Osteoblast (primary cell): ENCODE data around the gene SPATA6L. TPM values are rescaled to one million over a fixed set of nuclear protein-coding genes. Genes with fewer than 3 reads are reported as not detected.
A peak's percentile ranks its signal among the peaks of the same experiment; 100 is the strongest.

Experiments
- DNase-seq: peaks from one replicate; pipeline ENCODE4 v3.0.0; 2011; ENCODE audit warnings: low spot score, mixed read lengths; ENCODE audit not compliant: insufficient read length; ENCODE audit errors: missing footprints
- H2AFZ ChIP-seq: 2 replicates; pipeline ENCODE4 v1.6.0; 2011; ENCODE audit warnings: mild to moderate bottlenecking, low read length
- H3K27ac ChIP-seq: 2 replicates; pipeline ENCODE4 v1.5.1; 2011; ENCODE audit warnings: mild to moderate bottlenecking, low read depth, low read length, moderate library complexity
- H3K27me3 ChIP-seq: 2 replicates; pipeline ENCODE4 v1.6.0; 2012; ENCODE audit warnings: mild to moderate bottlenecking, control low read depth, inconsistent platforms, low read length, moderate library complexity; ENCODE audit not compliant: insufficient read depth
- H3K36me3 ChIP-seq: 2 replicates; pipeline ENCODE4 v1.5.1; 2011; ENCODE audit warnings: mild to moderate bottlenecking, low read length, control low read depth, moderate library complexity; ENCODE audit not compliant: insufficient read depth
- H3K4me1 ChIP-seq: 2 replicates; pipeline ENCODE4 v1.5.1; 2011; ENCODE audit warnings: mild to moderate bottlenecking, low read length, control low read depth, moderate library complexity; ENCODE audit not compliant: insufficient read depth
- H3K4me2 ChIP-seq: 2 replicates; pipeline ENCODE4 v1.6.0; 2011; ENCODE audit warnings: mild to moderate bottlenecking, low read length; ENCODE audit not compliant: insufficient read depth
- H3K4me3 ChIP-seq: fragments of 200-600 bp; sonication (generic); 3 replicates; pipeline ENCODE4 v1.5.1; 2012; ENCODE audit warnings: mild to moderate bottlenecking, low read length, inconsistent platforms; ENCODE audit not compliant: insufficient read depth
- H3K79me2 ChIP-seq: 2 replicates; pipeline ENCODE4 v1.6.0; 2012; ENCODE audit warnings: mild to moderate bottlenecking, low read length, control low read depth, inconsistent platforms; ENCODE audit not compliant: insufficient read depth
- H3K9me3 ChIP-seq: 2 replicates; pipeline ENCODE4 v1.5.1; 2011; ENCODE audit warnings: low read depth, low read length, control low read depth
- H4K20me1 ChIP-seq: 2 replicates; pipeline ENCODE4 v1.6.0; 2012; ENCODE audit warnings: mild to moderate bottlenecking, low read length, control low read depth; ENCODE audit not compliant: insufficient read depth
- CTCF ChIP-seq: IDR thresholded peaks from 2 replicates; pipeline ENCODE4 v1.5.1; 2011; ENCODE audit warnings: mild to moderate bottlenecking, low read depth, low read length, moderate library complexity; ENCODE audit errors: extremely low read depth
- total RNA-seq: library from RNA; depleted of rRNA; stranded (reverse); fragments of >200 nt; gene quantifications from 2 replicates; pipeline ENCODE4 v1.2.3, GENCODE V29; 2012

Gene SPATA6L
- total RNA-seq, 1 donor, result 0.72 TPM

GRCh38 chr9:4690144-4690543 lies 23.9 kb upstream of the SPATA6L start:
- H3K36me3 ChIP-seq, result peaks cover 48% of the 10 kb centered on the region
- TF ChIP-seq CTCF, result no peak
- no peaks in the 10 kb centered on the region for H3K9me3 ChIP-seq
- no peak overlapping the region for H2AFZ ChIP-seq
- H3K4me1 ChIP-seq, result peaks cover 38% of the 10 kb centered on the region
- peaks cover 8% of the 10 kb centered on the region for H4K20me1 ChIP-seq
- H3K79me2 ChIP-seq, result peaks cover 51% of the 10 kb centered on the region
- no peak for DNase-seq
- no peaks in the 10 kb centered on the region for H3K27me3 ChIP-seq
- no peak overlapping the region for H3K4me3 ChIP-seq
- H3K4me2 ChIP-seq, result peak overlapping the region; percentile 41
- peak overlapping the region; percentile 62 for H3K27ac ChIP-seq

- Histone ChIP-seq H3K79me2 (peaks cover 51% of the 10 kb centered on the region), H3K27ac (peak overlapping the region; percentile 62)
These were observed 23.4 kb upstream of the SPATA6L start for GRCh38 chr9:4689687-4690104.

GRCh38 chr9:4689021-4689420 lies 22.7 kb upstream of the SPATA6L start:
- H3K9me3 ChIP-seq, result no peaks in the 10 kb centered on the region
- peaks cover 45% of the 10 kb centered on the region for H3K36me3 ChIP-seq
- H3K27ac ChIP-seq, result peak overlapping the region; percentile 62
- H3K79me2 ChIP-seq, result peaks cover 53% of the 10 kb centered on the region
- no peak for TF ChIP-seq CTCF
- no peak overlapping the region for H2AFZ ChIP-seq
- peaks cover 38% of the 10 kb centered on the region for H3K4me1 ChIP-seq
- H3K4me3 ChIP-seq, result no peak overlapping the region
- H3K27me3 ChIP-seq, result no peaks in the 10 kb centered on the region
- peaks cover 15% of the 10 kb centered on the region for H4K20me1 ChIP-seq
- H3K4me2 ChIP-seq, result no peak overlapping the region
- no peak for DNase-seq

More at GRCh38 chr9:4689687-4690104, 23.4 kb upstream of the SPATA6L start:
- Histone ChIP-seq H3K9me3 (no peaks in the 10 kb centered on the region), H2AFZ (no peak overlapping the region), H3K4me3 (no peak overlapping the region), H4K20me1 (peaks cover 11% of the 10 kb centered on the region), H3K4me2 (peak overlapping the region; percentile 41), H3K27me3 (no peaks in the 10 kb centered on the region), H3K36me3 (peaks cover 49% of the 10 kb centered on the region), H3K4me1 (peaks cover 38% of the 10 kb centered on the region)
- TF ChIP-seq CTCF, result no peak
- DNase-seq, result no peak

GRCh38 chr9:4686584-4686983 lies 20.3 kb upstream of the SPATA6L start:
- H3K4me2 ChIP-seq, result no peak overlapping the region

More at GRCh38 chr9:4686584-4686983, 20.3 kb upstream of the SPATA6L start:
- Histone ChIP-seq H3K4me3 (no peak overlapping the region), H3K9me3 (no peaks in the 10 kb centered on the region), H3K79me2 (peaks cover 57% of the 10 kb centered on the region), H2AFZ (no peak overlapping the region), H3K27ac (peak overlapping the region; percentile 36), H4K20me1 (peaks cover 20% of the 10 kb centered on the region), H3K27me3 (no peaks in the 10 kb centered on the region), H3K4me1 (peaks cover 33% of the 10 kb centered on the region), H3K36me3 (peaks cover 42% of the 10 kb centered on the region)
- TF ChIP-seq CTCF, result no peak
- no peak for DNase-seq
